Progenitor cell of endocrine pancreas (in vitro differentiated cells): ENCODE results near the gene KIFAP3. TPM values are rescaled to one million over a fixed set of nuclear protein-coding genes. Genes with fewer than 3 reads are reported as not detected.
"Not testable (repeated sequence)": the region's sequence is repeated elsewhere in the genome, so short reads cannot be mapped to it uniquely, and the experiment has no call there.

Source experiments
- DNase-seq: peaks from one replicate; pipeline ENCODE4 v3.0.0; 2021; ENCODE audit warnings: low spot score; ENCODE audit not compliant: unreplicated experiment
- H3K27ac Mint-ChIP-seq: 2 replicates; pipeline ENCODE4 v1.8.0; 2021; ENCODE audit warnings: mild to moderate bottlenecking, moderate library complexity, mixed read lengths
- H3K27me3 Mint-ChIP-seq: 2 replicates; pipeline ENCODE4 v1.8.0; 2021; ENCODE audit warnings: mixed read lengths
- H3K36me3 Mint-ChIP-seq: 2 replicates; pipeline ENCODE4 v1.8.0; 2022; ENCODE audit warnings: mixed read lengths; ENCODE audit not compliant: insufficient read depth
- H3K4me1 Mint-ChIP-seq: 2 replicates; pipeline ENCODE4 v1.8.0; 2021; ENCODE audit warnings: low read depth, mixed read lengths
- H3K4me3 Mint-ChIP-seq: 2 replicates; pipeline ENCODE4 v1.8.0; 2021; ENCODE audit warnings: low read depth, mild to moderate bottlenecking, moderate library complexity, mixed read lengths
- H3K9me3 Mint-ChIP-seq: 2 replicates; pipeline ENCODE4 v1.8.0; 2021; ENCODE audit warnings: low read depth, mixed read lengths
- CTCF ChIP-seq: fragments of 200-600 bp; sonication (generic); IDR thresholded peaks from one replicate; pipeline ENCODE4 v1.5.0; 2021; ENCODE audit warnings: antibody characterized with exemption, mild to moderate bottlenecking; ENCODE audit not compliant: unreplicated experiment
- total RNA-seq: library from RNA; stranded (reverse); gene quantifications from 2 replicates; pipeline ENCODE4 v1.2.1, GENCODE V29; 2021

KIFAP3 gene
- total RNA-seq, 1 donor from 2014 or later, result 24.6 TPM

- no peaks in the 10 kb centered on the region for H3K9me3 Mint-ChIP-seq
- DNase-seq, result no peak
- peaks cover 3% of the 10 kb centered on the region for H3K4me1 Mint-ChIP-seq
- no peaks in the 10 kb centered on the region for H3K27me3 Mint-ChIP-seq
- H3K36me3 Mint-ChIP-seq, result no peaks in the 10 kb centered on the region
- H3K4me3 Mint-ChIP-seq, result no peak overlapping the region
- H3K27ac Mint-ChIP-seq, result no peak overlapping the region
- no peak for TF ChIP-seq CTCF
Observed at GRCh38 chr1:169921080-169921479, 153.4 kb downstream of the KIFAP3 start.

- Mint-ChIP-seq H3K9me3 (no peaks in the 10 kb centered on the region), H3K36me3 (no peaks in the 10 kb centered on the region), H3K4me3 (no peak overlapping the region), H3K27ac (no peak overlapping the region), H3K27me3 (no peaks in the 10 kb centered on the region), H3K4me1 (no peaks in the 10 kb centered on the region)
- no peak for DNase-seq
- TF ChIP-seq CTCF, result no peak
Observed at GRCh38 chr1:169918927-169919326, 155.6 kb downstream of the KIFAP3 start.

GRCh38 chr1:169918220-169918619, 156.3 kb downstream of the KIFAP3 start:
- H3K4me3 Mint-ChIP-seq, DNase-seq, H3K27me3 Mint-ChIP-seq, H3K27ac Mint-ChIP-seq, H3K9me3 Mint-ChIP-seq, H3K4me1 Mint-ChIP-seq, H3K36me3 Mint-ChIP-seq: not testable (repeated sequence)

- no peak overlapping the region for H3K27ac Mint-ChIP-seq
- no peaks in the 10 kb centered on the region for H3K27me3 Mint-ChIP-seq
- H3K36me3 Mint-ChIP-seq, result no peaks in the 10 kb centered on the region
- no peaks in the 10 kb centered on the region for H3K9me3 Mint-ChIP-seq
- TF ChIP-seq CTCF, result no peak
- no peaks in the 10 kb centered on the region for H3K4me1 Mint-ChIP-seq
- H3K4me3 Mint-ChIP-seq, result no peak overlapping the region
- no peak for DNase-seq
Observed at GRCh38 chr1:169915150-169915549, 159.3 kb downstream of the KIFAP3 start.

- Mint-ChIP-seq H3K4me3 (no peak overlapping the region), H3K36me3 (no peaks in the 10 kb centered on the region), H3K9me3 (no peaks in the 10 kb centered on the region), H3K27me3 (no peaks in the 10 kb centered on the region), H3K4me1 (no peaks in the 10 kb centered on the region), H3K27ac (no peak overlapping the region)
- no peak for TF ChIP-seq CTCF
- no peak for DNase-seq
Observed at GRCh38 chr1:169914531-169914930, 160.0 kb downstream of the KIFAP3 start.

- no peak overlapping the region for H3K27ac Mint-ChIP-seq
- TF ChIP-seq CTCF, result no peak
- H3K4me3 Mint-ChIP-seq, result no peak overlapping the region
- no peaks in the 10 kb centered on the region for H3K4me1 Mint-ChIP-seq
- H3K9me3 Mint-ChIP-seq, result no peaks in the 10 kb centered on the region
- no peaks in the 10 kb centered on the region for H3K27me3 Mint-ChIP-seq
- DNase-seq, result no peak
- no peaks in the 10 kb centered on the region for H3K36me3 Mint-ChIP-seq
Observed at GRCh38 chr1:169909499-169909898, 165.0 kb downstream of the KIFAP3 start.
